ENCODE results near the gene ZNF578. TPM values are rescaled to one million over a fixed set of nuclear protein-coding genes. Genes with fewer than 3 reads are reported as not detected.
A peak's percentile ranks its signal among the peaks of the same experiment; 100 is the strongest.
"Not testable (repeated sequence)": the region's sequence is repeated elsewhere in the genome, so short reads cannot be mapped to it uniquely, and the experiment has no call there.

Gene ZNF578
- 1 to 10 TPM; 1.9 to 3.0 TPM for total RNA-seq

- ChIA-PET CTCF (no interaction called here), POLR2A (no interaction called here)
- DNase-seq = peak; percentile 83
- H3K4me1 Mint-ChIP-seq = peaks cover 20% of the 10 kb centered on the region
- H3K36me3 Mint-ChIP-seq (ENCODE audit: low read depth) = peaks cover 47% of the 10 kb centered on the region
- peak within 1 kb of the TSS; percentile 80 for H3K4me3 Mint-ChIP-seq
- no peaks in the 10 kb centered on the region for H3K27me3 Mint-ChIP-seq
- peaks cover 66% of the 10 kb centered on the region for H3K9me3 Mint-ChIP-seq
- H3K27ac Mint-ChIP-seq = peak within 1 kb of the TSS; percentile 89
Observed at GRCh38 chr19:52453324-52454094, at the start of gene ZNF578. Gene ZNF578 (plus strand): TSS chr19:52453553. CDS start chr19:52501846, 48,293 bp downstream.

- no peaks in the 10 kb centered on the region for H3K4me1 Mint-ChIP-seq
- peaks cover 78% of the 10 kb centered on the region for H3K36me3 Mint-ChIP-seq (ENCODE audit: low read depth)
- no peak overlapping the region for H3K27ac Mint-ChIP-seq
- DNase-seq = no peak
- peaks cover 67% of the 10 kb centered on the region for H3K9me3 Mint-ChIP-seq
- H3K4me3 Mint-ChIP-seq = no peak overlapping the region
- no peaks in the 10 kb centered on the region for H3K27me3 Mint-ChIP-seq
- CTCF ChIA-PET = no interaction called here
- POLR2A ChIA-PET = no interaction called here
Observed at GRCh38 chr19:52410276-52410675, 43.1 kb upstream of the ZNF578 start.

GRCh38 chr19:52415711-52416110 lies 37.6 kb upstream of the ZNF578 start:
- H3K27ac Mint-ChIP-seq = no peak overlapping the region
- no peak overlapping the region for H3K4me3 Mint-ChIP-seq
- no peaks in the 10 kb centered on the region for H3K27me3 Mint-ChIP-seq
- ChIA-PET POLR2A (no interaction called here), CTCF (no interaction called here)
- H3K4me1 Mint-ChIP-seq = no peaks in the 10 kb centered on the region
- DNase-seq = no peak
- peaks cover 29% of the 10 kb centered on the region for H3K36me3 Mint-ChIP-seq (ENCODE audit: low read depth)
- peaks cover 82% of the 10 kb centered on the region for H3K9me3 Mint-ChIP-seq

GRCh38 chr19:52428937-52429336 lies 24.4 kb upstream of the ZNF578 start, which contains the start of gene ZNF534:
Gene ZNF534 (plus strand): TSS chr19:52429148. CDS start chr19:52431475, 2,327 bp downstream.
- Mint-ChIP-seq H3K4me1 (no peaks in the 10 kb centered on the region), H3K36me3 (ENCODE audit: low read depth) (peaks cover 5% of the 10 kb centered on the region), H3K27me3 (no peaks in the 10 kb centered on the region), H3K4me3 (no peak within 1 kb of the TSS), H3K27ac (no peak within 1 kb of the TSS), H3K9me3 (peaks cover 44% of the 10 kb centered on the region)
- CTCF ChIA-PET = interaction anchor here (1.2 kb wide), 1 partner anchor 11 kb away, joined by 4 read pairs; no protein-coding TSS in a partner anchor
- no peak for DNase-seq
- POLR2A ChIA-PET = no interaction called here

GRCh38 chr19:52442179-52442578 lies 11.2 kb upstream of the ZNF578 start:
- ChIA-PET CTCF (no interaction called here), POLR2A (no interaction called here)
- no peak for DNase-seq
- Mint-ChIP-seq H3K27me3 (no peaks in the 10 kb centered on the region), H3K9me3 (peaks cover 50% of the 10 kb centered on the region), H3K4me3 (no peak overlapping the region), H3K4me1 (no peaks in the 10 kb centered on the region), H3K27ac (no peak overlapping the region), H3K36me3 (ENCODE audit: low read depth) (no peaks in the 10 kb centered on the region)

- no peaks in the 10 kb centered on the region for H3K4me1 Mint-ChIP-seq
- no peak for DNase-seq
- POLR2A ChIA-PET = no interaction called here
- no peaks in the 10 kb centered on the region for H3K27me3 Mint-ChIP-seq
- no peaks in the 10 kb centered on the region for H3K36me3 Mint-ChIP-seq (ENCODE audit: low read depth)
- no peak overlapping the region for H3K4me3 Mint-ChIP-seq
- H3K27ac Mint-ChIP-seq = no peak overlapping the region
- H3K9me3 Mint-ChIP-seq = peaks cover 45% of the 10 kb centered on the region
- CTCF ChIA-PET = no interaction called here
Observed at GRCh38 chr19:52444506-52444905, 8.8 kb upstream of the ZNF578 start.

GRCh38 chr19:52451241-52451640 lies 2.1 kb upstream of the ZNF578 start:
- Mint-ChIP-seq H3K4me1 (peaks cover 20% of the 10 kb centered on the region), H3K4me3 (no peak overlapping the region), H3K27ac (no peak overlapping the region), H3K27me3 (no peaks in the 10 kb centered on the region), H3K9me3 (peaks cover 56% of the 10 kb centered on the region), H3K36me3 (ENCODE audit: low read depth) (peaks cover 33% of the 10 kb centered on the region)
- no peak for DNase-seq
- POLR2A ChIA-PET = no interaction called here
- CTCF ChIA-PET = no interaction called here

- POLR2A ChIA-PET = no interaction called here
- Mint-ChIP-seq H3K9me3 (peaks cover 57% of the 10 kb centered on the region), H3K4me3 (no peak overlapping the region)
Observed at GRCh38 chr19:52464798-52465470, 11.6 kb downstream of the ZNF578 start.

GRCh38 chr19:52473655-52474350 lies 20.4 kb downstream of the ZNF578 start:
- H3K27me3 Mint-ChIP-seq = no peaks in the 10 kb centered on the region
- no peak overlapping the region for H3K27ac Mint-ChIP-seq
- H3K4me3 Mint-ChIP-seq = no peak overlapping the region
- H3K9me3 Mint-ChIP-seq = peaks cover 75% of the 10 kb centered on the region
- H3K4me1 Mint-ChIP-seq = no peaks in the 10 kb centered on the region
- POLR2A ChIA-PET = interaction anchor here (0.6 kb wide), 1 partner anchor 198 kb away, joined by 6 read pairs; no protein-coding TSS in a partner anchor
- CTCF ChIA-PET = interaction anchor here (0.6 kb wide), 1 partner anchor 55 kb away, joined by 3 read pairs; no protein-coding TSS in a partner anchor
- DNase-seq = no peak
- peaks cover 18% of the 10 kb centered on the region for H3K36me3 Mint-ChIP-seq (ENCODE audit: low read depth)

More at GRCh38 chr19:52464798-52465470, 11.6 kb downstream of the ZNF578 start:
- Mint-ChIP-seq H3K36me3 (ENCODE audit: low read depth) (peaks cover 5% of the 10 kb centered on the region), H3K27ac (no peak overlapping the region), H3K27me3 (no peaks in the 10 kb centered on the region), H3K4me1 (no peaks in the 10 kb centered on the region)
- CTCF ChIA-PET = interaction anchor here (0.6 kb wide), 1 partner anchor 190 kb away, joined by 4 read pairs; no protein-coding TSS in a partner anchor
- no peak for DNase-seq

GRCh38 chr19:52474351-52475127 lies 21.2 kb downstream of the ZNF578 start:
- no peak overlapping the region for H3K27ac Mint-ChIP-seq
- CTCF ChIA-PET = no interaction called here
- peaks cover 18% of the 10 kb centered on the region for H3K36me3 Mint-ChIP-seq (ENCODE audit: low read depth)
- POLR2A ChIA-PET = no interaction called here
- H3K4me1 Mint-ChIP-seq = no peaks in the 10 kb centered on the region
- H3K27me3 Mint-ChIP-seq = no peaks in the 10 kb centered on the region
- H3K4me3 Mint-ChIP-seq = no peak overlapping the region
- peaks cover 74% of the 10 kb centered on the region for H3K9me3 Mint-ChIP-seq
- DNase-seq = no peak

GRCh38 chr19:52484111-52484743 lies 30.9 kb downstream of the ZNF578 start:
- peaks cover 48% of the 10 kb centered on the region for H3K9me3 Mint-ChIP-seq
- CTCF ChIA-PET; H3K4me3 Mint-ChIP-seq; H3K27me3 Mint-ChIP-seq; H3K4me1 Mint-ChIP-seq; H3K27ac Mint-ChIP-seq; H3K36me3 Mint-ChIP-seq (ENCODE audit: low read depth); DNase-seq; POLR2A ChIA-PET: not testable (repeated sequence)

- POLR2A ChIA-PET = not testable (repeated sequence)
- peaks cover 50% of the 10 kb centered on the region for H3K9me3 Mint-ChIP-seq
Observed at GRCh38 chr19:52485064-52485463, 31.7 kb downstream of the ZNF578 start.

More at GRCh38 chr19:52485064-52485463, 31.7 kb downstream of the ZNF578 start:
- H3K36me3 Mint-ChIP-seq (ENCODE audit: low read depth); H3K27ac Mint-ChIP-seq; H3K4me1 Mint-ChIP-seq; H3K4me3 Mint-ChIP-seq; H3K27me3 Mint-ChIP-seq; DNase-seq; CTCF ChIA-PET: not testable (repeated sequence)

Measured in activated CD4-positive, alpha-beta T cell treated with anti-CD3 and anti-CD28 coated beads, Interleukin-2, amount 10 ng/mL, durations not matched to agents 7 days and 5 days (primary cell).